Measurements from ENCODE around the gene PET100.

DNA sequence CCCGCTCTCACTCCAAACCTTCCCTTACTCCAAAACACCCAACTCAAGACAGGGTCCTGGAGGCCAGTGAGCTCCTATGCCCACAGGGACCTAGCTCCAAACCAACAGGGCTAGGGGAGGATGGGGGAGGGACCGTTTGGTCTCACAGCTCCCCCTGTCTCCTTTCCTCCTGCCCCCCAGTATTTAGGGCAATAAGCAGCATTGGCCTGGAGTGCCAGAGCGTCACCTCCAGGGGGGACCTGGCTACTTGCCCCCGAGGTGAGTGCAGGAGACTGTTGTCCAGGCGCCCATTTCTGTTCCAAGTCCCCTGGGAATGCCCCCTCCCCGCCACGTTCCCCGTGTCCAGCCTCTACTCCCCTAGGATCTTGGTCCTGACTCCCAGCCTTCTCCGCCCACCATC is 40.0 kb downstream of the PET100 start:
- TF ChIP-seq, protein P1, sequence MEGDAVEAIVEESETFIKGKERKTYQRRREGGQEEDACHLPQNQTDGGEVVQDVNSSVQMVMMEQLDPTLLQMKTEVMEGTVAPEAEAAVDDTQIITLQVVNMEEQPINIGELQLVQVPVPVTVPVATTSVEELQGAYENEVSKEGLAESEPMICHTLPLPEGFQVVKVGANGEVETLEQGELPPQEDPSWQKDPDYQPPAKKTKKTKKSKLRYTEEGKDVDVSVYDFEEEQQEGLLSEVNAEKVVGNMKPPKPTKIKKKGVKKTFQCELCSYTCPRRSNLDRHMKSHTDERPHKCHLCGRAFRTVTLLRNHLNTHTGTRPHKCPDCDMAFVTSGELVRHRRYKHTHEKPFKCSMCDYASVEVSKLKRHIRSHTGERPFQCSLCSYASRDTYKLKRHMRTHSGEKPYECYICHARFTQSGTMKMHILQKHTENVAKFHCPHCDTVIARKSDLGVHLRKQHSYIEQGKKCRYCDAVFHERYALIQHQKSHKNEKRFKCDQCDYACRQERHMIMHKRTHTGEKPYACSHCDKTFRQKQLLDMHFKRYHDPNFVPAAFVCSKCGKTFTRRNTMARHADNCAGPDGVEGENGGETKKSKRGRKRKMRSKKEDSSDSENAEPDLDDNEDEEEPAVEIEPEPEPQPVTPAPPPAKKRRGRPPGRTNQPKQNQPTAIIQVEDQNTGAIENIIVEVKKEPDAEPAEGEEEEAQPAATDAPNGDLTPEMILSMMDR (IDR thresholded peaks at IDR 0.05), result no peak
- no peak for TF ChIP-seq POLR2A (IDR thresholded peaks at IDR 0.05)

Data from heart left ventricle (tissue), 13 donors.